IPS DF 6.9 (cell line): ENCODE data around the gene NAA38.

Experiments used
- DNase-seq: peaks from one replicate; pipeline ENCODE4 v3.0.0-alpha.2; 2013; ENCODE audit warnings: low read depth, low spot score
- H3K27ac ChIP-seq: one replicate; pipeline ENCODE4 v1.5.1; 2013; ENCODE audit warnings: low read length, control low read depth
- H3K27me3 ChIP-seq: 2 replicates; pipeline ENCODE4 v1.6.1; 2013; ENCODE audit warnings: mild to moderate bottlenecking, low read length; ENCODE audit not compliant: control insufficient read depth, insufficient read depth
- H3K36me3 ChIP-seq: 2 replicates; pipeline ENCODE4 v1.6.1; 2013; ENCODE audit warnings: low read length; ENCODE audit not compliant: control insufficient read depth, insufficient read depth
- H3K4me1 ChIP-seq: 2 replicates; pipeline ENCODE4 v1.6.1; 2013; ENCODE audit warnings: low read length; ENCODE audit not compliant: control insufficient read depth, insufficient read depth
- H3K4me3 ChIP-seq: 2 replicates; pipeline ENCODE4 v1.5.1; 2013; ENCODE audit warnings: mild to moderate bottlenecking, low read length
- H3K9me3 ChIP-seq: 2 replicates; pipeline ENCODE4 v1.6.1; 2013; ENCODE audit warnings: low read length, inconsistent platforms; ENCODE audit not compliant: control insufficient read depth, insufficient read depth
- WGBS: extraction: QIAGEN DNeasy Blood & Tissue Kit; methylation state at CpG from one replicate; pipeline ENCODE4 v1.1.7; 2013; ENCODE audit warnings: mixed read lengths, missing lambda C conversion rate; ENCODE audit not compliant: insufficient read length, insufficient coverage; 5-methylcytosine and 5-hydroxymethylcytosine counted together

NAA38 gene

GRCh38 chr17:7852262-7852670, 5.1 kb downstream of the NAA38 start:
- DNase-seq = no peak
- no peak overlapping the region for H3K4me3 ChIP-seq
- H3K27ac ChIP-seq = no peak overlapping the region
- H3K4me1 ChIP-seq = peaks cover 13% of the 10 kb centered on the region
- peaks cover 30% of the 10 kb centered on the region for H3K27me3 ChIP-seq
- no CpG with 5 or more reads among the region's 20 CpGs for WGBS
- H3K9me3 ChIP-seq = no peaks in the 10 kb centered on the region
- no peaks in the 10 kb centered on the region; the same call in 1 of the 2 replicates for H3K36me3 ChIP-seq

DNA sequence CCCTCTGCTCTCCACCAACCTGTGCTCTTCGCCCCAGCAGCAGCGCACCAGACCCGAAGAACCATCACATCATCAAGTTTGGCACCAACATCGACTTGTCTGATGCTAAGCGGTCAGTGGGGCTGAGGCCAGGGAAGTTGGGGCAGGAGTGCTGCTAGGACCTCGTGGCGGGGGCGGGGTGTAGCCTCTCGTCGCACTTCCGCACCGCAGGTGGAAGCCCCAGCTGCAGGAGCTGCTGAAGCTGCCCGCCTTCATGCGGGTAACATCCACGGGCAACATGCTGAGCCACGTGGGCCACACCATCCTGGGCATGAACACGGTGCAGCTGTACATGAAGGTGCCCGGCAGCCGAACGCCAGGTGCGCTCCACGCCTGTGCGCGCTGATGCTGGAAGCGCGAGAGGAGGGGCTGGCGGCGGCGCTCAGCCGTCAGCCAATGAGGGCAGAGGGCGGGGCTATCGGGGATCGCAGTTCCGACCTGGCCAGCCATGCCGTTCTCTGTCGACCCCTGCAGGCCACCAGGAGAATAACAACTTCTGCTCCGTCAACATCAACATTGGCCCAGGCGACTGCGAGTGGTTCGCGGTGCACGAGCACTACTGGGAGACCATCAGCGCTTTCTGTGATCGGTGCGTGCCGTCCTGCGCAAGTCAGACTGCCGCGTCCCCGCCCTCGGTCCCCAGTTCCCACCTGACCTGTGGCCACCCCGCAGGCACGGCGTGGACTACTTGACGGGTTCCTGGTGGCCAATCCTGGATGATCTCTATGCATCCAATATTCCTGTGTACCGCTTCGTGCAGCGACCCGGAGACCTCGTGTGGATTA, 5.7 kb downstream of the NAA38 start:
- peak overlapping the region; percentile 49; the same call in 1 of the 2 replicates for H3K4me3 ChIP-seq
- no peak for DNase-seq
- H3K9me3 ChIP-seq = no peaks in the 10 kb centered on the region
- peaks cover 13% of the 10 kb centered on the region for H3K4me1 ChIP-seq
- no CpG with 5 or more reads among the region's 60 CpGs for WGBS
- H3K36me3 ChIP-seq = no peaks in the 10 kb centered on the region; the same call in 1 of the 2 replicates
- H3K27ac ChIP-seq = no peak overlapping the region
- H3K27me3 ChIP-seq = peaks cover 30% of the 10 kb centered on the region

- Histone ChIP-seq H3K4me3 (peak overlapping the region; percentile 49; the same call in 1 of the 2 replicates), H3K9me3 (no peaks in the 10 kb centered on the region), H3K4me1 (peaks cover 13% of the 10 kb centered on the region), H3K36me3 (no peaks in the 10 kb centered on the region; the same call in 1 of the 2 replicates), H3K27ac (no peak overlapping the region), H3K27me3 (peaks cover 24% of the 10 kb centered on the region)
- WGBS = no CpG with 5 or more reads among the region's 17 CpGs
- DNase-seq = no peak
Measured at GRCh38 chr17:7850701-7851437, 6.5 kb downstream of the NAA38 start.

GRCh38 chr17:7849751-7850504, 7.4 kb downstream of the NAA38 start:
- no peaks in the 10 kb centered on the region; the same call in 1 of the 2 replicates for H3K36me3 ChIP-seq
- no CpG with 5 or more reads among the region's 12 CpGs for WGBS
- no peak overlapping the region for H3K4me3 ChIP-seq
- peaks cover 6% of the 10 kb centered on the region for H3K4me1 ChIP-seq
- no peak for DNase-seq
- no peak overlapping the region for H3K27ac ChIP-seq
- no peaks in the 10 kb centered on the region for H3K9me3 ChIP-seq
- peaks cover 14% of the 10 kb centered on the region for H3K27me3 ChIP-seq

- no CpG with 5 or more reads among the region's 35 CpGs for WGBS
- Histone ChIP-seq H3K9me3 (no peaks in the 10 kb centered on the region), H3K36me3 (no peaks in the 10 kb centered on the region; the same call in 1 of the 2 replicates), H3K27ac (no peak overlapping the region), H3K27me3 (peaks cover 14% of the 10 kb centered on the region), H3K4me3 (no peak overlapping the region), H3K4me1 (peaks cover 6% of the 10 kb centered on the region)
- DNase-seq = no peak
Measured at GRCh38 chr17:7849130-7849750, 8.1 kb downstream of the NAA38 start.

- no peak overlapping the region for H3K4me3 ChIP-seq
- peaks cover 6% of the 10 kb centered on the region for H3K4me1 ChIP-seq
- H3K27ac ChIP-seq = no peak overlapping the region
- H3K36me3 ChIP-seq = no peaks in the 10 kb centered on the region; the same call in 1 of the 2 replicates
- WGBS = no CpG with 5 or more reads among the region's 21 CpGs
- no peak for DNase-seq
- peaks cover 12% of the 10 kb centered on the region for H3K27me3 ChIP-seq
- no peaks in the 10 kb centered on the region for H3K9me3 ChIP-seq
Measured at GRCh38 chr17:7848739-7849129, 8.6 kb downstream of the NAA38 start.

DNA sequence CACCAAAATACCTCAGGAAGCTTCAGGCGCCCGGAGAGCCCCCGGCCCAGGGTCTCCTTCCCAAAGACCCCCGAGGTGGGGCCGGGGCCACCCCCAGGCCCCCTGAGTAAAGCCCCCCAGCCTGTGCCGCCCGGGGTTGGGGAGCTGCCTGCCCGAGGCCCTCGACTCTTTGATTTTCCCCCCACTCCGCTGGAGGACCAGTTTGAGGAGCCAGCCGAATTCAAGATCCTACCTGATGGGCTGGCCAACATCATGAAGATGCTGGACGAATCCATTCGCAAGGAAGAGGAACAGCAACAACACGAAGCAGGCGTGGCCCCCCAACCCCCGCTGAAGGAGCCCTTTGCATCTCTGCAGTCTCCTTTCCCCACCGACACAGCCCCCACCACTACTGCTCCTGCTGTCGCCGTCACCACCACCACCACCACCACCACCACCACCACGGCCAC, 9.2 kb downstream of the NAA38 start:
- Histone ChIP-seq H3K9me3 (no peaks in the 10 kb centered on the region), H3K27me3 (peaks cover 12% of the 10 kb centered on the region), H3K36me3 (no peaks in the 10 kb centered on the region; the same call in 1 of the 2 replicates), H3K4me1 (peaks cover 6% of the 10 kb centered on the region), H3K27ac (no peak overlapping the region), H3K4me3 (no peak overlapping the region)
- no CpG with 5 or more reads among the region's 20 CpGs for WGBS
- no peak for DNase-seq

GRCh38 chr17:7846765-7847661, 10.3 kb downstream of the NAA38 start:
- no CpG with 5 or more reads among the region's 34 CpGs for WGBS
- Histone ChIP-seq H3K4me1 (peaks cover 1% of the 10 kb centered on the region), H3K4me3 (no peak overlapping the region)

GRCh38 chr17:7846063-7846735, 11.2 kb downstream of the NAA38 start:
- no peak overlapping the region for H3K27ac ChIP-seq
- peaks cover 3% of the 10 kb centered on the region for H3K27me3 ChIP-seq
- H3K36me3 ChIP-seq = no peaks in the 10 kb centered on the region; the same call in 1 of the 2 replicates
- WGBS = no CpG with 5 or more reads among the region's 22 CpGs
- H3K4me3 ChIP-seq = no peak overlapping the region
- H3K4me1 ChIP-seq = no peaks in the 10 kb centered on the region; the same call in 1 of the 2 replicates
- H3K9me3 ChIP-seq = no peaks in the 10 kb centered on the region
- no peak for DNase-seq

More at GRCh38 chr17:7846765-7847661, 10.3 kb downstream of the NAA38 start:
- Histone ChIP-seq H3K27ac (no peak overlapping the region), H3K27me3 (peaks cover 1% of the 10 kb centered on the region; the same call in 1 of the 2 replicates), H3K36me3 (no peaks in the 10 kb centered on the region; the same call in 1 of the 2 replicates), H3K9me3 (no peaks in the 10 kb centered on the region)
- DNase-seq = no peak
